HepG2 (cell line): ENCODE data around the gene ZNF546. TPM values are rescaled to one million over a fixed set of nuclear protein-coding genes. Genes with fewer than 3 reads are reported as not detected.
A peak's percentile ranks its signal among the peaks of the same experiment; 100 is the strongest.

ENCODE experiments used
- BATF2 ChIP-seq: sonication (generic); formaldehyde crosslinking; IDR thresholded peaks from 2 replicates; pipeline ENCODE4 v1.8.0; 2022; ENCODE audit warnings: mild to moderate bottlenecking, missing genetic modification reagents, moderate library complexity
- DPF2 ChIP-seq: sonication (generic); formaldehyde crosslinking; IDR thresholded peaks from 2 replicates; pipeline ENCODE4 v1.4.0; 2020; ENCODE audit warnings: mild to moderate bottlenecking, low read depth, missing genetic modification reagents, borderline replicate concordance
- E2F1 ChIP-seq: sonication (generic); formaldehyde crosslinking; IDR thresholded peaks from 2 replicates; pipeline ENCODE4 v1.5.0; 2020; ENCODE audit warnings: missing genetic modification reagents
- JDP2 ChIP-seq: sonication (generic); formaldehyde crosslinking; IDR thresholded peaks from 2 replicates; pipeline ENCODE4 v1.8.1; 2022; ENCODE audit warnings: missing genetic modification reagents, borderline replicate concordance
- SKI ChIP-seq: fragments of 450-650 bp; IDR thresholded peaks from one replicate; pipeline ENCODE4 v1.6.1; 2018; ENCODE audit warnings: mild to moderate bottlenecking; ENCODE audit not compliant: partially characterized antibody
- SPEN ChIP-seq: sonication (generic); formaldehyde crosslinking; IDR thresholded peaks from 2 replicates; pipeline ENCODE4 v1.5.1; 2020; ENCODE audit warnings: low read depth, mild to moderate bottlenecking, missing genetic modification reagents
- TBP ChIP-seq: sonication (generic); formaldehyde crosslinking; IDR thresholded peaks from 2 replicates; pipeline ENCODE4 v1.5.0; 2020; ENCODE audit warnings: missing genetic modification reagents
- TP53 ChIP-seq: sonication (generic); formaldehyde crosslinking; conservative IDR thresholded peaks from 2 replicates; pipeline ENCODE4 v1.4.0; 2020; ENCODE audit warnings: missing genetic modification reagents
- YY1 ChIP-seq: IDR thresholded peaks from 2 replicates; pipeline ENCODE4 v1.6.1; 2011; ENCODE audit warnings: low read length, low read depth, moderate library complexity, mild to moderate bottlenecking; ENCODE audit not compliant: insufficient read depth, insufficient replicate concordance
- ZBTB20 ChIP-seq: sonication (generic); formaldehyde crosslinking; IDR thresholded peaks from 2 replicates; pipeline ENCODE4 v1.8.1; 2023; ENCODE audit warnings: missing genetic modification reagents, low read depth, mild to moderate bottlenecking, borderline replicate concordance
- ZEB1 ChIP-seq: IDR thresholded peaks from 2 replicates; pipeline ENCODE4 v1.6.1; 2012; ENCODE audit warnings: mild to moderate bottlenecking, low read depth, inconsistent platforms; ENCODE audit not compliant: insufficient replicate concordance
- ZNF207 ChIP-seq: fragments of 450-650 bp; IDR thresholded peaks from 2 replicates; pipeline ENCODE4 v1.6.1; 2016; ENCODE audit warnings: antibody characterized with exemption, borderline replicate concordance
- ZNF260 ChIP-seq: sonication (generic); formaldehyde crosslinking; IDR thresholded peaks from 2 replicates; pipeline ENCODE4 v1.4.0; 2020; ENCODE audit warnings: missing genetic modification reagents, low read depth, mild to moderate bottlenecking, borderline replicate concordance
- ZNF484 ChIP-seq: sonication (generic); formaldehyde crosslinking; IDR thresholded peaks from 2 replicates; pipeline ENCODE4 v1.5.1; 2020; ENCODE audit warnings: mild to moderate bottlenecking, low read depth, missing genetic modification reagents, borderline replicate concordance
- ZNF672 ChIP-seq: sonication (generic); formaldehyde crosslinking; IDR thresholded peaks from 2 replicates; pipeline ENCODE4 v1.8.1; 2022; ENCODE audit warnings: missing genetic modification reagents
- ZNF782 ChIP-seq: sonication (generic); formaldehyde crosslinking; IDR thresholded peaks from 2 replicates; pipeline ENCODE4 v1.4.0; 2020; ENCODE audit warnings: missing genetic modification reagents, mild to moderate bottlenecking, borderline replicate concordance
- ZSCAN22 ChIP-seq: sonication (generic); formaldehyde crosslinking; IDR thresholded peaks from 2 replicates; pipeline ENCODE4 v1.4.0; 2020; ENCODE audit warnings: mild to moderate bottlenecking, missing genetic modification reagents
- polyA plus RNA-seq, 8 experiments: library from polyadenylated mRNA; depleted of rRNA in 3 of 8; stranded (reverse) in 7 of 8; unstranded in 1 of 8; fragments of >200 nt; fragmentation: Illumina TruSeq in 4 of 8; extraction: Trizol in 4 of 8; gene quantifications; 2 replicates each; pipeline versions ENCODE4 v1.2.1 to v1.2.3, GENCODE V29; 2011 to 2016; ENCODE audit warnings: low read depth in 4 of 8, missing spikeins in 1 of 8, mixed read lengths in 1 of 8; ENCODE audit not compliant: insufficient read depth in 1 of 8
- total RNA-seq, 5 experiments: library from RNA; depleted of rRNA; stranded (reverse); fragments of >200 nt; fragmentation: Illumina TruSeq; extraction: Trizol; gene quantifications; 2 replicates each; pipeline ENCODE4 v1.2.3, GENCODE V29; 2016; ENCODE audit warnings: low read depth in 1 of 5
- TF ChIP-seq, protein P1 (sequence below): sonication (generic); formaldehyde crosslinking; IDR thresholded peaks from 2 replicates; pipeline ENCODE4 v1.8.0; 2022; ENCODE audit warnings: mild to moderate bottlenecking, missing genetic modification reagents, borderline replicate concordance
- TF ChIP-seq, protein P2 (sequence below): sonication (generic); formaldehyde crosslinking; IDR thresholded peaks from 2 replicates; pipeline ENCODE4 v1.5.0; 2020; ENCODE audit warnings: missing genetic modification reagents

The ZNF546 gene
- total and polyA plus RNA-seq, 2 of the 13 experiments (the other 11 are each of a cell fraction or from before 2014, with no cell fraction given), result 2.2 to 4.1 TPM

DNA sequence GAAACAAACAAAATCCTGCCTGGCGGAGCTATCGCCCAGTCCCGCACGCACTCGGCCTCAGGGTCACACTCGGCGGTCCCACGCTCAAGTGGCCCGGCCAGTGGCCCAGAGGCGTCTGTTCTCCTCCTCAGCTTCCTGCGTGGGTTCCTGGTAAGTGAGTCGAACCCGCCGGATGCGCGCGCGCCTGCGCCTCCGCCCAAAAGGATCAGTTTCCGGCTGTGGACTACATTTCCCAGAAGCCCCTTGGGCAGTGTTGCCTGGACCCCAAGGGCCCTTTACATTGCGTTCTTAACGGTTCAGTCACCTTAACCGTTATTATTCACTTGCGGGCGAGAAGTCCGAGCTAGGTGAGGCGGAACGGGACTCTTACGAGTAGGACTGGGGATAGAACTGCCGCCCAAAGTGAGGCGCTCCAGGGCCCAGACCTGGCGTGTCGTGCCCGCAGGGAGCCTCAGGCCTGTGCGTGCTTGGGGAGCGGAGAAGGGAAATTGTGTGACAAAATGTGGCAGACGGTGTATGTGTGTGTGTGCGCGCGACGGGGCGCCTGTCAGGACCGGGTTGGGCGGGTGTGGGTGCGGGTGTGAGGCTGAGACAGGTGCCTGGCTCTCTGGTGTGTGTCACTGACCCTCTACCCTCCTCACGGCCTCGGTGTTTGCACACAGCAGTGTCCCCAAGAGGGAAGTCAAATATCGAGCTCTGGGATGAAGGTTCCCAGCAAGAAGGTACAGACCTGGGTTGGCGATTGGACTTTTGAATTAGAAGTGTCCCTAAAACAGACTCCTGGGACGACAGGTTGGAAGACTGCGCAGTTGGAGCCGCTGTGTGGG lies at the start of gene ZNF546 (continued):
- TF ChIP-seq, protein P1, sequence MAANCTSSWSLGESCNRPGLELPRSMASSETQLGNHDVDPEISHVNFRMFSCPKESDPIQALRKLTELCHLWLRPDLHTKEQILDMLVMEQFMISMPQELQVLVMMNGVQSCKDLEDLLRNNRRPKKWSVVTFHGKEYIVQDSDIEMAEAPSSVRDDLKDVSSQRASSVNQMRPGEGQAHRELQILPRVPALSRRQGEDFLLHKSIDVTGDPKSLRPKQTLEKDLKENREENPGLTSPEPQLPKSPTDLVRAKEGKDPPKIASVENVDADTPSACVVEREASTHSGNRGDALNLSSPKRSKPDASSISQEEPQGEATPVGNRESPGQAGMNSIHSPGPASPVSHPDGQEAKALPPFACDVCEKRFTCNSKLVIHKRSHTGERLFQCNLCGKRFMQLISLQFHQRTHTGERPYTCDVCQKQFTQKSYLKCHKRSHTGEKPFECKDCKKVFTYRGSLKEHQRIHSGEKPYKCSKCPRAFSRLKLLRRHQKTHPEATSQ (CRISPR knock-in tag), result peak; percentile 38; the same call in 1 of the 2 replicates
- TF ChIP-seq ZNF782 (CRISPR knock-in tag), result no peak; the same call in 1 of the 2 replicates
- TF ChIP-seq SKI, result no peak
- TF ChIP-seq ZEB1, result no peak
- no peak for TF ChIP-seq ZNF207
- TF ChIP-seq ZBTB20, result no peak; the same call in 1 of the 2 replicates
- TF ChIP-seq ZNF484, result no peak
- no peak for TF ChIP-seq DPF2 (CRISPR knock-in tag)
- no peak for TF ChIP-seq JDP2 (CRISPR knock-in tag)
- TF ChIP-seq, protein P2, sequence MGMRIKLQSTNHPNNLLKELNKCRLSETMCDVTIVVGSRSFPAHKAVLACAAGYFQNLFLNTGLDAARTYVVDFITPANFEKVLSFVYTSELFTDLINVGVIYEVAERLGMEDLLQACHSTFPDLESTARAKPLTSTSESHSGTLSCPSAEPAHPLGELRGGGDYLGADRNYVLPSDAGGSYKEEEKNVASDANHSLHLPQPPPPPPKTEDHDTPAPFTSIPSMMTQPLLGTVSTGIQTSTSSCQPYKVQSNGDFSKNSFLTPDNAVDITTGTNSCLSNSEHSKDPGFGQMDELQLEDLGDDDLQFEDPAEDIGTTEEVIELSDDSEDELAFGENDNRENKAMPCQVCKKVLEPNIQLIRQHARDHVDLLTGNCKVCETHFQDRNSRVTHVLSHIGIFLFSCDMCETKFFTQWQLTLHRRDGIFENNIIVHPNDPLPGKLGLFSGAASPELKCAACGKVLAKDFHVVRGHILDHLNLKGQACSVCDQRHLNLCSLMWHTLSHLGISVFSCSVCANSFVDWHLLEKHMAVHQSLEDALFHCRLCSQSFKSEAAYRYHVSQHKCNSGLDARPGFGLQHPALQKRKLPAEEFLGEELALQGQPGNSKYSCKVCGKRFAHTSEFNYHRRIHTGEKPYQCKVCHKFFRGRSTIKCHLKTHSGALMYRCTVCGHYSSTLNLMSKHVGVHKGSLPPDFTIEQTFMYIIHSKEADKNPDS, result no peak
- TF ChIP-seq YY1, result peak; percentile 45
- peak; percentile 63; the same call in 1 of the 2 replicates for TF ChIP-seq ZSCAN22 (CRISPR knock-in tag)
- 0 out of 2 replicates have a peak, but pooled peaks have one; percentile 33 for TF ChIP-seq TP53 (CRISPR knock-in tag)
- 0 out of 2 replicates have a peak, but pooled peaks have one; percentile 85 for TF ChIP-seq BATF2
- 0 out of 2 replicates have a peak, but pooled peaks have one; percentile 47 for TF ChIP-seq SPEN (CRISPR knock-in tag)
- peak; percentile 77; the same call in 1 of the 2 replicates for TF ChIP-seq E2F1
- TF ChIP-seq ZNF260 (CRISPR knock-in tag), result no peak
- 0 out of 2 replicates have a peak, but pooled peaks have one; percentile 41 for TF ChIP-seq TBP
- TF ChIP-seq ZNF672, result no peak
